NCI-H1092 treated with DMSO at 0.1 percent for 48 hours (cell line): ENCODE data around the gene NLGN4Y.
"Not testable (repeated sequence)": the region's sequence is repeated elsewhere in the genome, so short reads cannot be mapped to it uniquely, and the experiment has no call there.

Source experiments
- DNase-seq: peaks from one replicate; lab custom pipeline; 2025; lab: John Stamatoyannopoulos, UW

The NLGN4Y gene

DNA sequence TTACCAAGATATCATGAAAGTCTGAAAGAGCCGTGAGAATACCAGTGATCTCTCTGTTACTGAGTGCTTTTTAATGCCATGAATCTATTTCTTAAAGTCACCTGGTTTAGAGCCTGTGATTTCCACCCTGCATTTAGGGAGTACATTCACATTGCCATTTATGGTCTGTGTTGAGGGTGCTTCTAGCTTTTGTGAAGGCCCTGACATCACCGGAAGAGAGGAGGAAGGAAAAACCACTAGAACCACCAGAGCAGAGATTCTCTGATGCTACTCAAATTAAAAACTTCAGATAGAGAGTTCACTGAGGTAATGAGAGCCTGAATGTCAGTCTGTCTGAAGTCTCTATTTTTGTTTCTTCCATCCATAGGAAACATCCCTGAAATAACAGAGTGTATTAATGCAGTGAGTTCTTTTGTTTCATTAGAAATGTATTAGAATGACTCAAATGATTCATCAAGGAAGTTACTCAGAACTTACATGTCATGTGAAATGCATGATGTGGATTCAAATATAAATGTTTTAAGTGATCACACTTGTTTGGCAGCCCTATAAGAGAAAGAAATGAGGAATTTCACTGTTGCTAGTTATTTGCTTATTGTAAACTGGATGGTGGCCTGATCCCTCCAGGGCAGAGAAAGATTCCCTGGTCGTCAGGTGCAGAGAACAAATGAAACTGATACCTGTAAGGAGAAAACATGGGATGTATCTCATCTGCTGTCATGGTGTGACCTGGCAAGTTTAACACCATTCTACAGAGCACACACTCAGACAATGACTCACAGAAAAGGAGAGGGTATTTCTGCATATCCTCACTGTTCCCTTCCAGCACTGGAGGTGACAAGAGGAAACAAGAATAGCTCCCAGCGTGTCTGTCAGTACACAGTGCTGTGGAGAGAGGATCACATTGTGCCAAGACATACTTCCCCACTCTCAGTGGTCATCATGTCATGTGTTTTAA, 310.1 kb downstream of the NLGN4Y start:
- no peak for DNase-seq

- no peak for DNase-seq
Observed at GRCh38 chrY:14837466-14837865, 313.1 kb downstream of the NLGN4Y start.

- no peak for DNase-seq
Observed at GRCh38 chrY:14850734-14851133, 326.4 kb downstream of the NLGN4Y start.

- DNase-seq = no peak
Observed at GRCh38 chrY:14860448-14860847, 336.1 kb downstream of the NLGN4Y start.

DNA sequence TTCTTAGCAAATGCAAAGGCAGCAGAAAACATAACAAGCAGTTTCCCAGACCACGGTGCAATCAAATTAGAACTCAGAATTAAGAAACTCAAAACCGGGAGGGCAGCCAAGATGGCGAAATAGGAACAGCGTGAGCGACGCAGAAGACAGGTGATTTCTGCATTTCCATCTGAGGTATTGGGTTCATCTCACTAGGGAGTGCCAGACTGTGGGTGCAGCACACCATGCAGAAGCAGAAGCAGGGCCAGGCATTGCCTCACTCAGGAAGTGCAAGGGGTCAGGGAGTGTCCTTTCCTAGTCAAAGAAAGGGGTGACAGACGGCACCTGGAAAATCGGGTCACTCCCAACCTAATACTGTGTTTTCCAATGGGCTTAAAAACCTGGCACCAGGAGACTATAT, 336.7 kb downstream of the NLGN4Y start:
- DNase-seq = not testable (repeated sequence)

- DNase-seq = no peak
Observed at GRCh38 chrY:14871971-14872370, 347.6 kb downstream of the NLGN4Y start.
